Measurements from ENCODE around the gene CFDP1.

- TF ChIP-seq EZH2 (IDR thresholded peaks at IDR 0.05; ENCODE audit: low read depth) (no peak), CTCF (conservative IDR thresholded peaks at IDR 0.05) (no peak)
Measured at GRCh38 chr16:75264999-75265910, 168.0 kb downstream of the CFDP1 start.

Data from PC-9 (cell line).